ENCODE measurements around the gene AXIN2.

The AXIN2 gene

GRCh38 chr17:65482201-65482600, 79.2 kb downstream of the AXIN2 start:
- no peak for DNase-seq (ENCODE audit: low read depth)

- DNase-seq (ENCODE audit: low read depth) = no peak
Measured at GRCh38 chr17:65479282-65479681, 82.2 kb downstream of the AXIN2 start.

Data from activated T-helper 1 cell treated with Interleukin-2 at 50 U/mL for 16 hours (primary cell).